Inferior parietal cortex (tissue), 1 donor: ENCODE results near the gene OXTR.
"Not testable (repeated sequence)": the region's sequence is repeated elsewhere in the genome, so short reads cannot be mapped to it uniquely, and the experiment has no call there.

Source experiments
- DNase-seq: peaks from one replicate; pipeline ENCODE4 v3.0.0-alpha.2; 2016; ENCODE audit errors: extremely low spot score

Gene OXTR

DNA sequence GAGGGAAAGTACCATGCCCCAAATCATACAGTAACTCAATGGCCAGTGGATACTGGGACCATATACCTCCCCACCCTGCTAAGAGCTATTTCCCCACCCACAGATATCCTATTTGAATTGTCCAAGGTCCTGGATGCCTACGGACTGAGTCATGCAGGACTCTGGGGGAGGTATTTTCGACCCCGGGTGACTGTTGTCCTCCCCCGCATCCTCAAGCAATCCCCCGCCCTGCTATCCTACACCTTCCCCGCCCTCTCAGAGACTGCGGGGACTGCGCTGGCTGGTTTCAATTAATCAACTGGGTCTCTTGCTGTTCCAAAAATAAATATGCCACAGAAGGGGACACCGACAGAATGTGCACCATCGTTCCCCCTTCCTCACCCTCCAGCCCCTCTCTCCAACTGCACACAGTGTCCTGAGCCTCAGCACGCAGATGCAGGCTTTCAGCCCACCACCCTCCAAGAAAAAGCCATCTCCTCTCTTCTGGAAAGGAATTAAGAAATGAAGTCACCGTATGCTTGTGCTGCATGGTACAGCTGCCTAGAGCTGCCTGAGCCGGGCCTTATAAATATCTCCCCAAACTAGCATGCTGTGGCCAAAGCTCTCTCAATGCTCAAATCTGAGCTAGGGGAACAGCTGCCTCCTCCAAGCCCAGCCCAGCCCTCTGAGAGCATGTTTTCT is 27.7 kb downstream of the OXTR start:
- no peak for DNase-seq

GRCh38 chr3:8739757-8740504 is 29.5 kb downstream of the OXTR start:
- no peak for DNase-seq

- DNase-seq, result no peak
Measured at GRCh38 chr3:8738639-8739038, 30.8 kb downstream of the OXTR start.

DNA sequence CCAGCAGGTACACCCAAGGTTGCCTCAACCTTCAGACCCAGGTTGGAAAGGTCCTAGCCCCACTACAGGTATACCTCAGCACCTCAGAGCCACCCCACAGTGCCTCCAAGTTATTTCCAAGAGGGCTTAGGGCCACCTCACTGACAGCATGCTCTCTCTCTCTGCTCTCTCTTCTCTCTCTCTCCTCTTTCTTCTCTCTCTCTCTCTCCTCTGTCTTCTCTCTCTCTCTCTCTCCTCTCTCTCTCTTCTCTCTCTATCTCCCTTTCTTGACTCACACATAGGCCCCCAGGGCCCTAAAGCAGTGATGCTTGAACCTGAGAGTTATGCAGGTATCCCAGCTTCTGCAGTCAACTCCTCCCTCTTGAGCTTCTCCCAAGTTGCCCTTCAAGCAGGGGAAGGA is 31.6 kb downstream of the OXTR start:
- no peak for DNase-seq

- DNase-seq, result no peak
Measured at GRCh38 chr3:8737301-8737700, 32.1 kb downstream of the OXTR start.

- no peak for DNase-seq
Measured at GRCh38 chr3:8736436-8736835, 33.0 kb downstream of the OXTR start.

DNA sequence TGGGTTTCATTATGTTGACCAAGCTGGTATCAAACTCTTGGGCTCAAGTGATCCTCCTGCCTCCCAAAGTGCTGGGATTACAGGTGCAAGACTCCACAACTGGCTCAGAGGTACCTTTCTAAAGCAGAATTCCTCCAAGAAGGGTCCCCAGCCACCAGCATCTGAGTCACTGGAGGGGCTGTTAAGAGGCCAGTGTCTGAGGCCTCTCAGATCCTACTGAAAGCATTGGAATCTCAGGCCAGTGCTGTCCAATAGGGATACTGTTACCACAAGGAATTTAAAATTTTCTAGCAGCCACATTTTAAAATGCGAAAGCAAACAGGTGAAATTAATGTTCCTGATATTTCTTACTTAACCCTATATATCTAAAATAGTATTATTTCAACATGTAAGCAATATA is 34.5 kb downstream of the OXTR start:
- no peak for DNase-seq

- DNase-seq, result no peak
Measured at GRCh38 chr3:8734137-8734878, 35.1 kb downstream of the OXTR start.

- DNase-seq, result no peak
Measured at GRCh38 chr3:8733332-8734094, 35.9 kb downstream of the OXTR start, which contains the start of gene CAV3. TSS of gene CAV3 (plus strand) at chr3:8733802. CDS start at chr3:8733877, 75 bp downstream.

- DNase-seq, result no peak
Measured at GRCh38 chr3:8732413-8732812, 37.0 kb downstream of the OXTR start.

GRCh38 chr3:8730656-8731055 is 38.8 kb downstream of the OXTR start:
- DNase-seq, result no peak

- DNase-seq, result no peak
Measured at GRCh38 chr3:8729479-8729878, 39.9 kb downstream of the OXTR start.

DNA sequence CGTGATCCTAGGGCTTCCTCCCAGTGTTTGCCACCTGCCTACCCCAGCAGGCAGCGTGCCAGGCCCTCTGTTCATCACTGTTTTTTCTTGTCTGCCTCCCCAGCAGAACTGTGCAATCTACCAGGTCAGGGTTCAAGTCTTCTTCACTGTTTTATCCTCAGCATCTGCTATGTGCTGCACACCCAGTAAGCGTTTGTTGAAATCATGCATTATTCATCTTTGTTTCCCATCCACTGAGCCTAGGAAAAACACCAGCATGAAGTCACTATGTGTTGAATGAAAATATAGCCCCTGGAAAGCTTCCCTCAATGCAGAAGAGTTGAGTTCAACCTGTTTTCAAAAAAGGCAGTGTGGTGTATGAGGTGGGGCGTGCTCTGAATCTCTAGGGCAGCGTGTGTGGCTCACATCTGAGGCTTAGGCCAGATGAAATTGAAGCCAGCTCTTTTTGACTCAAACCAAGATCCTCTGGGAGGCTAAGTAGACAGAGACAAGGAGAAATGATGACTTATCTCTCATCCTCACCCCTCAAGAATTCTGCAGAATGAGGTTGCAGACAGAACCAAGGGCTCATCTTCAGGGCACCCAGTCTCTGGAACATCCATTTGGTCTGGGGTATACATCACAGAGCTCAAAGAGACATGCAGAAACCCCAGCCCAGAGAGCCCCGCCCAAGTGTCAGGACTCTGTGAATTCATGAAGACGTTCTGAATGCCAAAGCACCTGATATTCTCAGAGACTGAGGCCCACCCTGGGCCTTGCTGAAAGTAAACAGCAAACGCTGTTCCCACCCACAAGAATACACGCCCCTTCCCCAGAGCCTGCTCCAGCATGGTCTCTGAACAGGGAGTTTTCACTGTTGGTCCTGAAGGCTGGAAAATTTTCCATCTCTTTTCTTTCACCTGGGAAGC is 41.6 kb downstream of the OXTR start:
- DNase-seq, result no peak

- no peak for DNase-seq
Measured at GRCh38 chr3:8724108-8724752, 45.2 kb downstream of the OXTR start.

- DNase-seq, result no peak
Measured at GRCh38 chr3:8723612-8724011, 45.8 kb downstream of the OXTR start.

- DNase-seq, result no peak
Measured at GRCh38 chr3:8722808-8723207, 46.6 kb downstream of the OXTR start.

GRCh38 chr3:8715757-8716156 is 53.7 kb downstream of the OXTR start:
- not testable (repeated sequence) for DNase-seq

DNA sequence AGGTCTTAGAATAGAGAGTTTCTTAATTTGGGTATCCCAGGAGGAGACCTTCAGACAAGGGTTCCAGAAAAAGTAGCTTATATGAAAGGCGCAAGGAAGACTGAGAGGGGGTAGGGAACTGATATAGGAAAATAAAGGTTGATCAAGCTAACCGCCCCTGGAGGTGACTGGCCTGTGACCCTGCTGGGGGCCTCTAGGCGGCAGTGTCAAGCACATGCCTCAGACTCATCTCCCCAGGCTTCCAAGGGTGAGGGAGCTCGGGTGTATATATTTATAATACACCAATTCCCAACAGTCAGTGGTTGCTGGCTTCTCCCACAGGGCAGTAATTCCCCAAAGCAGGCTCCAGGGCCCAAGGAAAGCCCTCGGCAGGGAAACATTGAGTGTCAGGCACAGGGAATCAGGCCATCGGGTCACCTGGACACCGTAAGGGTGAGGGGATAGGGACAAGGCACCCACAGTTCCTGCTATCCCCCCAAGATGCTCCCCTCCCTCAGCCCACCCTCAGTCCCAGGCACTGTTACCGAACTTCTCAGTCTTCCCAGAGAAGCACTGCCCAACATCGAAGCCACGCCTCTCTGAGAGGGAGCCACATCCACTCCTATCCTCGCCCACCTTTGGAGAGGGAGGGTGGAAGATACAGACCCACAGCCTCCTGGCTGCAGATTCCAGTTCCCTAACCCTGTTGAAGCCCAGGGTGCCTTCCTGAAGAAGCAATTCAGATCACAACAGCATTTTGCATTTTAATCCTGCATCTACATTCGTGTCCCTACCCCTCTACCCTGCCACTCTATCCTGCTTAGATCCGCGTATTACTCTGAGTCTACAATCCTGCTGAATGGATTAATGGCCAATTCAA is 55.3 kb downstream of the OXTR start:
- no peak for DNase-seq

GRCh38 chr3:8712908-8713255 is 56.5 kb downstream of the OXTR start:
- DNase-seq, result no peak
